GM11168 (cell line): ENCODE data around the gene OAS2.

Experiments used
- in situ Hi-C: fragments of 300-500 bp; cut with MboI; formaldehyde crosslinking; loops from one replicate; pipeline ENCODE4 v1.12.0; 2022; ENCODE audit warnings: low sequenced_read_pairs; ENCODE audit not compliant: unreplicated experiment

The OAS2 gene

DNA sequence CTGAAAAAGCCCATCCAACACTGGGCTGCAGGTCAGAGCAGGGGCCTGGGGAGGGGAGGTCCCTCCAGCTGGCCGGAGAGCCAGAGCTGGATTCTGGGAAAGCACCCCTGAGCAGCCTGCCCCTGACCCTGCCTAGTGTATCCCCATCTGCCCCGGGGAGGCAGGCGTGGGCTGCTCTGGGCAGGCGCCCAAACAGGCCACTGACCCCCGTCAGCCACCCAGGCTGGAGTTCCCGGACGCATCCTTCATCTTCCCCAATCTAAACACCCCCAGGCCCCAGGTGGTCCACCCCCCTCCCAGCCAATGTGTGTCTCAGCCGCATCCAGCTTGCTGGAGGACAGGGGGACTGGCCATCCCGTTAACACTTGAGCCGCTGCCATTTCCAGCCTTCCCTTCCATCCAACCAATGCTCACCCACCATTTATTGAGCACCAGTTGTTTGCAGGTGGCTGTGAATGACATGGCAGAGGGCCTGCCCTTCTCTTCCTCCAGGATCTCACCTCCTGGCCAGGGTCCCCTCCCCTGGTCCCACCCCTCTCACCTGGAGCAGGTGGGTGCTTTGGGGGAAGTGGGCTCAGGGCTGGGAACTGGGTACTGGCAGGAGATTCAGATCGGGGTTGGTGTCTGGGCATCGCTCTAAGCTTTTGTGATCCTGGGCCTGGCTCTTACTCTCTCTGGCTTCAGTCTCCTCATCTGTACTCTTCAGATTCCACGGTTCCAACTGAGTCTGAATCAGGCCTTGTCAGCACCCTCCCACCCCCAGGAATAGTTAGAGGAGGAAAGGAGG is 77.5 kb downstream of the OAS2 start:
- in situ Hi-C loops: loop anchor here (5.0 kb wide), 1 partner anchor 42 kb away; no protein-coding TSS in a partner anchor

- in situ Hi-C loops: loop anchor here (5.0 kb wide), 1 partner anchor 41 kb away; no protein-coding TSS in a partner anchor
Measured at GRCh38 chr12:113056381-113056630, 78.0 kb downstream of the OAS2 start.

DNA sequence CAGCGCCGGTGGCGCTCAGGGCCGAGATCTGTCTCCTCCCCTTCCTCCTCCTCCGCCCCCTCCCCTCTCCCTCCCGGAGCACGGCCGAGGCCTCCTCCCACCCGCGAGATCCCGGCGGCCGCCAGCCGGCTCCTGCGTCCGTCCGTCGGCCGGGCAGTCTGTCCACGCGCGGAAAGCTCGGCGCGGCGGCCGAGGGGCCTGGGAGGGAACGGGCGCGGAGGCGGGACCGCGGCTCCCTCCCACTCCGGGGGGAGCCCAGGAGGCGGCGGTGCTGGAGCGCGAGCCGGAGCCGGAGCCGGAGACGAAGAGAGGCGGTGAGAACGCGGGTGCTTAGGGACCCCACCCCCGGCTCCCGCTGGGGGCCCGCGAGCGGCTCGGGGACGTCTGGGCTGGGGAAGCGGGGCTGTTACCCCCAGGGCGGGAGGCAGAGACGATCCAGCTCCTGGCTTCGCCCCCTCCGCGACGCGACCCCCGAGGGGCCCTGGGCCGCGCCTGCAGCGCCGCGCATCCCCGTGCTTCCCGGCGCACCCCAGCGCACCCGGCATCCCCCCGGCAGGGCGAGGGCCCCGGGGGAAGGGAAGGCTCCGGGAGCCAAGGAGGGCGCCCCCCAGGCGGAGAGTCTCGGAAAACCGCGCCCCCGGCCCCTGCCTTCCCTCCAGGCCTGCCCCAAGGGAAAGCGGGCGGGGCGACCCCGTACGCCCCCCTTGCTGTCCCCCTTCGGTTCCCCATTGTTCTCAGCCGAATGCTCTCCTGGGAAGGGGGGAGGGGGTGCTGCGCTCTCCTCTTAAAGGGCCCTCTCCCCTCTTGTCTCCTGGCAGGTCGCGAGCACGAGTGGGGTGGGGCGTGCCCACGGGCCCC is 78.5 kb downstream of the OAS2 start, which contains the start of gene DTX1:
TSS of gene DTX1 (plus strand) at position 100 of the 858 bp plus-strand sequence. CDS start 1,463 bp downstream, outside the sequence.
- in situ Hi-C loops: loop anchor here (5.0 kb wide), 1 partner anchor 40 kb away; no protein-coding TSS in a partner anchor

GRCh38 chr12:113057565-113058485 is 79.5 kb downstream of the OAS2 start:
- in situ Hi-C loops: loop anchor here (5.0 kb wide), 1 partner anchor 39 kb away; no protein-coding TSS in a partner anchor

DNA sequence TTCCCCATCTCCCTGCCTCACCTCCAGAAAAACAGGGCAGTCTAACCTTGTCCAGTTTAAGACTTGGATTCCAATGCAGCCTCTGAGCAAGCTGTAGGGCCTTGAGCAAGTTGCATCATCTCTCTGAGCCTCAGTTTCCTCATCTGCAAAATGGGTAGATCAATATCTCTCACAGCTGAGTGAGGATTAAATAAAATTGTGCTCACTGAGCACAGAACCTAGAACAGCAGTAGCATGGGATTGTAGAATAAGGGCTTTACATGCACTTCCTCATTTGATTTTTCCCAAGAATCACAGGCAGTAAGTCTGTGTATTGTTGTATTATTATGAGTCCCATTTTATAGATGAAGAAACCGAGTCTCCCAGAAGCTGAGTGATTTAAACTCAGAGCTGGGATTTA is 80.2 kb downstream of the OAS2 start:
- in situ Hi-C loops: loop anchor here (5.0 kb wide), 1 partner anchor 39 kb away; no protein-coding TSS in a partner anchor

DNA sequence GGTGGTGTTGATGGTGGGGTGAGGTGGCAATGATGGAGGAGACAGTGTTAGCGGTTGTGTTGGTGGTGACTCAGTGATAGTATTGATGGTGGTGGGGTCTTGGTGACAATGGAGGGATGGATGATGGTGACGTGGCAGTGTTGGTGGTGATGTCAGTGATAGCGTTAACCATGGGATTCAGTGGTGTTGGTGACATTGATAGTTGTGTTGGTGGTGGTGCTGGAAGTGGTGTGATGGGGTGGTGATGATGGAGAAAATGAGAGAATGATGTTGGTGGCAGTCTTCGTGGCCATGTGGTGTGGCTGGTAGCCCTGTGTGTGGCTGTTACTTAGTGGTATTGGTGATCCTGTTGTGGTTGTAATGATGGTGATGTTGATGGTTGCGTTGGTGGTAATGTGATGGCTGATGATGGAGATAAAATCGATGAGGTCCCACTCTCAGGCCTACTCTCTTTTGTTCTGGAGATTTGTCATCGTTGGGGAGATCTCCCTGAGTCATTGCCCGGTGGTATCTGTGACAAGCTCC is 80.8 kb downstream of the OAS2 start:
- in situ Hi-C loops: loop anchor here (5.0 kb wide), 1 partner anchor 38 kb away; no protein-coding TSS in a partner anchor

DNA sequence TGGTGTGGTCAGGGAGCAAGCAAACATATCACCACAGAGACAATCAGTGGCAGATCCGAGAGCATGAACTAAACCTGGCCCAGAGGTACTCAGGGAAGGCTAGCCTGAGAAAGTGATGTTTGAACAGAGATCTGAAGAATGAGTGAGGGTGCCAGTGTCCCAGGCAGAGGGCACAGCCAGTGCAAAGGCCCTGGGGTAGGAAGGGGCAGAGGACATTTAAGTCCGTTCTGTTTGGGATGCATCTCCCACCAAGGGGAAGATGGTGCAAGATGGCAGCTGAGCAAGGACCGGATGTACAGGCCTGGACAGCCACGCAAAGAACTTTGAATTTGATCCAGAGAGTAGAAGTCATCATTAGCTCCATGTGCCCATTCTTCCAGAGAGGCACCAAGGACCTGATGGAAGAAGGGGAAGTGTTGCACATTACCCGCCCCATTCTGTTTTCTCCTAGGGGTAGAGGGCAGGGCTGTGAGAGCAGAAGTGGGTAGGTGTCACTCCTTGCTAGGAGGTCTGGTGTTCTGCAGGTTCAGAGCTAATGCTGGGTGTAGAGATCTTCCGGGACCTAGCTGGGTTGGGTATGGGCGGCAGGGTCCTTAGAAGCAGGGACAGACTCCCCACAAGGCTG is 82.1 kb downstream of the OAS2 start:
- in situ Hi-C loops: no loop called here

DNA sequence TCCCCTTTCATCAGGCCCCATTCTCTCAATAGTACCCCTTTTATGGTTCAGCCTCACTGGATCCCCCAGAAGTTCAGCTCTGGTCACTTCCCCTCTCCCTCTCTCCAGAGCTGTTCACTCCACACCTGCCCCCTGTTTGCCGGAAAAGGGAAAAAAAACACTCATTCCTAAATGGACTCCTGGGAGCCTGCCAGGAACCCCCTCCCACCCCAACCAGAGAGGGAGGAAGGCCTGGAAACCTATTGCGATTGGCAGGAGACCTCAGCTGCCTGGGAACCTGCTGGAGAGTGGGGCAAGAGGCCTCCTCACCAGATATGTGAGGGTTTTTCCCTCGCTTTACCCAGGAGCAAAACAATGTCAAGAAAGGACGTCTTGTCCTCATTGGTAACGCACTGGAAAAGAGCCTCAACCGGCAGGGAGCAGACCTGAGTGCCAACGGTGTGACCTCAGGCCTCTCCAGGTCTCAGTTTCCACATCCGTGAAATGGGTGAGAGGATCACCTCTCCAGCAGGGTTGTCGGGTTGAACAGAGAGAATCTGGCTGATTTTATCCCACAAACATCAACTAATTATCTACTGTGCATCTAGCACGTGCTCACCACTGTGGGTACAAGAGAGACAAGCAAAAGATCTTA is 82.9 kb downstream of the OAS2 start:
- in situ Hi-C loops: no loop called here
